Neural progenitor cell (in vitro differentiated cells): ENCODE data around the gene SLC28A3. TPM values are rescaled to one million over a fixed set of nuclear protein-coding genes. Genes with fewer than 3 reads are reported as not detected.

Experiments
- DNase-seq: peaks from one replicate; pipeline ENCODE4 v3.0.0-alpha.2; 2016; ENCODE audit warnings: low spot score
- H2AFZ ChIP-seq: fragments of 200-600 bp; sonication (generic); replicated peaks from 2 replicates; pipeline ENCODE4 v1.6.1; 2016; ENCODE audit warnings: antibody characterized with exemption
- H3F3A ChIP-seq: fragments of 200-600 bp; sonication (generic); 2 replicates; pipeline ENCODE4 v1.6.1; 2016; ENCODE audit warnings: antibody characterized with exemption, low read depth
- H3K27ac ChIP-seq: fragments of 200-600 bp; sonication (generic); 2 replicates; pipeline ENCODE4 v1.5.1; 2016; ENCODE audit warnings: mild to moderate bottlenecking
- H3K27me3 ChIP-seq: fragments of 200-600 bp; sonication (generic); 2 replicates; pipeline ENCODE4 v1.6.1; 2016; ENCODE audit warnings: mild to moderate bottlenecking, moderate library complexity
- H3K36me3 ChIP-seq: fragments of 200-600 bp; sonication (generic); 2 replicates; pipeline ENCODE4 v1.5.1; 2016
- H3K4me1 ChIP-seq: fragments of 200-600 bp; sonication (generic); 2 replicates; pipeline ENCODE4 v1.6.1; 2016; ENCODE audit warnings: mixed run types
- H3K4me2 ChIP-seq: fragments of 200-600 bp; sonication (generic); 2 replicates; pipeline ENCODE4 v1.6.1; 2016
- H3K4me3 ChIP-seq: fragments of 200-600 bp; sonication (generic); 2 replicates; pipeline ENCODE4 v1.5.1; 2016
- H3K79me2 ChIP-seq: fragments of 200-600 bp; sonication (generic); 2 replicates; pipeline ENCODE4 v1.6.1; 2016; ENCODE audit warnings: low read depth
- H3K9ac ChIP-seq: fragments of 200-600 bp; sonication (generic); 2 replicates; pipeline ENCODE4 v1.6.1; 2016
- H3K9me3 ChIP-seq: fragments of 200-600 bp; sonication (generic); 2 replicates; pipeline ENCODE4 v1.5.1; 2016; ENCODE audit warnings: low read depth
- H4K20me1 ChIP-seq: fragments of 200-600 bp; sonication (generic); 2 replicates; pipeline ENCODE4 v1.6.1; 2016; ENCODE audit warnings: low read depth
- H3K27ac Mint-ChIP-seq: 3 replicates; pipeline ENCODE4 v1.8.0; 2021; ENCODE audit warnings: mixed read lengths
- H3K27me3 Mint-ChIP-seq: 2 replicates; pipeline ENCODE4 v1.8.0; 2022; ENCODE audit warnings: low read depth, mild to moderate bottlenecking, inconsistent platforms, moderate library complexity, mixed read lengths; ENCODE audit not compliant: insufficient read depth
- H3K36me3 Mint-ChIP-seq: 3 replicates; pipeline ENCODE4 v1.8.0; 2021; ENCODE audit warnings: mixed read lengths
- H3K4me1 Mint-ChIP-seq: 3 replicates; pipeline ENCODE4 v1.8.0; 2021; ENCODE audit warnings: mixed read lengths
- H3K4me3 Mint-ChIP-seq: 3 replicates; pipeline ENCODE4 v1.8.0; 2021; ENCODE audit warnings: mild to moderate bottlenecking, moderate library complexity, mixed read lengths
- H3K9me3 Mint-ChIP-seq: 3 replicates; pipeline ENCODE4 v1.8.0; 2020; ENCODE audit warnings: mixed read lengths
- CTCF ChIP-seq: fragments of 200-600 bp; sonication (generic); IDR thresholded peaks from 2 replicates; pipeline ENCODE4 v1.5.1; 2017; ENCODE audit warnings: antibody characterized with exemption, mild to moderate bottlenecking
- EZH2 ChIP-seq: fragments of 200-600 bp; sonication (generic); IDR thresholded peaks from 2 replicates; pipeline ENCODE4 v1.6.1; 2017; ENCODE audit warnings: antibody characterized with exemption, mild to moderate bottlenecking, moderate library complexity
- EZH2phosphoT487 ChIP-seq: fragments of 200-600 bp; sonication (generic); IDR thresholded peaks from 2 replicates; pipeline ENCODE4 v1.6.1; 2017; ENCODE audit warnings: antibody characterized with exemption
- total RNA-seq: library from RNA; depleted of rRNA; stranded (reverse); fragments of >200 nt; gene quantifications from 2 replicates; pipeline ENCODE4 v1.2.3, GENCODE V29; 2015; ENCODE audit warnings: low replicate concordance

SLC28A3 gene
- total RNA-seq, 1 donor from 2014 or later: not detected

DNA sequence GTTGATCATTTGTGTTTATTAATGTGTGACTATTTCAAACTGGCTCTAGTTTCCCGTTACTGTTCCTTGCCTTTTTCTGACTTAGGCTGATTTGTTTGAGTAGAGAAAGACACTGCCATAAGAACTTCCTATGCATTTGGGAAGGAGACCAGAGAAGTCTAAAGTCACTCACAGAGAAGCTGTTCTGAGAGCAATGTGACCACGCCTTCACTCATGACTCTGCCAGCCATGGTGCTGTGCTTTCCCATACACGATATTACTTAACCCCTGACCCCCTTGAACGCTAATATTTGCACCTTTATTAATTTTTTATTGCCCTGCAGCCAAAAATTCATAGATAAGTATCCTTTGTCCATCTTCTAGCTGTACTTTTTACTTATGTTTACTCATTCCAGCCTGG is 20.9 kb downstream of the SLC28A3 start:
- peaks cover 3% of the 10 kb centered on the region for H3K27me3 Mint-ChIP-seq
- no peaks in the 10 kb centered on the region for H3K27me3 ChIP-seq
- no peak for DNase-seq
- H3K27ac ChIP-seq: no peak overlapping the region
- H3K4me2 ChIP-seq: no peak overlapping the region
- no peaks in the 10 kb centered on the region for H3K36me3 ChIP-seq
- H3K9me3 ChIP-seq: no peaks in the 10 kb centered on the region
- no peaks in the 10 kb centered on the region for H4K20me1 ChIP-seq
- H3K4me1 Mint-ChIP-seq: peaks cover 5% of the 10 kb centered on the region
- no peak overlapping the region for H2AFZ ChIP-seq
- H3F3A ChIP-seq: no peaks in the 10 kb centered on the region
- H3K4me1 ChIP-seq: peaks cover 5% of the 10 kb centered on the region
- no peaks in the 10 kb centered on the region for H3K9me3 Mint-ChIP-seq
- H3K27ac Mint-ChIP-seq: no peak overlapping the region
- no peak overlapping the region for H3K4me3 ChIP-seq
- H3K79me2 ChIP-seq: no peaks in the 10 kb centered on the region
- no peak overlapping the region for H3K9ac ChIP-seq
- TF ChIP-seq EZH2 (no peak), EZH2phosphoT487 (no peak), CTCF (no peak)
- H3K36me3 Mint-ChIP-seq: no peaks in the 10 kb centered on the region
- no peak overlapping the region for H3K4me3 Mint-ChIP-seq

DNA sequence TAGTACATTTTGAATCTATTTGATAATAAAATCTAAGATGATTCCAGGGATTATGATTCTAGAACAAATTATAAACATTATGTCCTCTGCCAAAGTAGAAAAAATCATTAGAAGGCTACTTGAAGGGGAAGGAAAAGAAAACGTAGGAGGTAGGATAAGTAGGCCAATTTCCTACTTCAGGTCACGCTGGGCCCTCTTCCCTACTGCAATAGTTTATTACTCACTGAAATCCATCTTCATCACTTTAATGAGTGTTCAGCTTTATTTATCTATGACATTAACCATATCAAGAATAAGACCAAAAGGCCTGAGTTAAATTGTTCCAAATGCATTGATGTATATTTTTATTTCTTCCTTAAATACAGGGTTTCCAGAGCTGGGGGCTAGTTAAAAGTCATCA is 21.6 kb downstream of the SLC28A3 start:
- Histone ChIP-seq H3K27ac (no peak overlapping the region), H2AFZ (no peak overlapping the region), H3K36me3 (no peaks in the 10 kb centered on the region), H3K27me3 (no peaks in the 10 kb centered on the region), H3K4me2 (no peak overlapping the region), H3K4me3 (no peak overlapping the region), H4K20me1 (no peaks in the 10 kb centered on the region), H3K79me2 (no peaks in the 10 kb centered on the region), H3K4me1 (peaks cover 4% of the 10 kb centered on the region), H3F3A (no peaks in the 10 kb centered on the region), H3K9ac (no peak overlapping the region), H3K9me3 (no peaks in the 10 kb centered on the region)
- no peak overlapping the region for H3K27ac Mint-ChIP-seq
- no peak overlapping the region for H3K4me3 Mint-ChIP-seq
- H3K36me3 Mint-ChIP-seq: no peaks in the 10 kb centered on the region
- no peak for TF ChIP-seq CTCF
- no peak for TF ChIP-seq EZH2phosphoT487
- no peak for TF ChIP-seq EZH2
- H3K27me3 Mint-ChIP-seq: peaks cover 3% of the 10 kb centered on the region
- no peaks in the 10 kb centered on the region for H3K9me3 Mint-ChIP-seq
- H3K4me1 Mint-ChIP-seq: peaks cover 4% of the 10 kb centered on the region
- no peak for DNase-seq

DNA sequence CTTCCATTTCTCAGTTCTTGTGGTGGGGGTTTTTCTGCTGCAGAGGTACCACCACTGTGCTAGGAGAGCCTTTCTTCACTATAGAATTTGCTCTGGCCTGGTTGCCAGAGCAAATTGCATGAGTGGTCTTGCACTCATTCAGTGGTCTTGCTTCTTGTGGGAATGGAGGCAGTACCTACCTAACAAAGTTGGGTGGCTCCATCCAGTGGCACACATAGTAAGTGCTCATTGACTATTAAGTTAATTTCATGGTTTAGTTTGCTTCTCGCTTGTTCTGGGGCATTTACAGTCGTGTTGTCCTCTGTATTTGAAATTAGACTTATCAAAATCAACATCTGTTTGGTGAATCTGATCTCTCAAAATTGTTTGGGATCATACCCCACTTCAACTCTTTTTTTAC is 23.0 kb downstream of the SLC28A3 start:
- Mint-ChIP-seq H3K36me3 (no peaks in the 10 kb centered on the region), H3K9me3 (no peaks in the 10 kb centered on the region), H3K27me3 (peaks cover 3% of the 10 kb centered on the region), H3K4me1 (no peaks in the 10 kb centered on the region), H3K4me3 (no peak overlapping the region), H3K27ac (no peak overlapping the region)
- H4K20me1 ChIP-seq: no peaks in the 10 kb centered on the region
- H3K27me3 ChIP-seq: no peaks in the 10 kb centered on the region
- H3K4me1 ChIP-seq: no peaks in the 10 kb centered on the region
- H3K36me3 ChIP-seq: no peaks in the 10 kb centered on the region
- H3K4me3 ChIP-seq: no peak overlapping the region
- no peak overlapping the region for H3K9ac ChIP-seq
- DNase-seq: peak; percentile 33
- TF ChIP-seq EZH2: no peak
- TF ChIP-seq CTCF: peak; percentile 35
- H3K27ac ChIP-seq: no peak overlapping the region
- H3K4me2 ChIP-seq: no peak overlapping the region
- H3K9me3 ChIP-seq: no peaks in the 10 kb centered on the region
- no peaks in the 10 kb centered on the region for H3F3A ChIP-seq
- H2AFZ ChIP-seq: no peak overlapping the region
- no peaks in the 10 kb centered on the region for H3K79me2 ChIP-seq
